Fibroblast of lung (primary cell): ENCODE measurements around the gene BCDIN3D. TPM values are rescaled to one million over a fixed set of nuclear protein-coding genes. Genes with fewer than 3 reads are reported as not detected.

Source experiments
- DNase-seq, 2 donors: peaks; one replicate each; pipeline versions ENCODE4 v3.0.0 to v3.0.0-alpha.2; 2010; ENCODE audit warnings: low read depth in 2 of 2
- H2AFZ ChIP-seq: 2 replicates; pipeline ENCODE4 v1.5.1; 2012; ENCODE audit warnings: low read length, control low read depth, inconsistent platforms
- H3K27ac ChIP-seq: 2 replicates; pipeline ENCODE4 v1.5.1; 2011; ENCODE audit warnings: low read length, control low read depth; ENCODE audit not compliant: insufficient read depth
- H3K27me3 ChIP-seq: 2 replicates; pipeline ENCODE4 v1.5.1; 2011; ENCODE audit warnings: mild to moderate bottlenecking, low read length; ENCODE audit not compliant: control insufficient read depth, insufficient read depth
- H3K36me3 ChIP-seq: 2 replicates; pipeline ENCODE4 v1.5.1; 2011; ENCODE audit warnings: low read length; ENCODE audit not compliant: control insufficient read depth, insufficient read depth
- H3K4me1 ChIP-seq: 2 replicates; pipeline ENCODE4 v1.5.1; 2011; ENCODE audit warnings: low read length; ENCODE audit not compliant: control insufficient read depth, insufficient read depth; ENCODE audit errors: extremely low read depth
- H3K4me2 ChIP-seq: 2 replicates; pipeline ENCODE4 v1.5.1; 2011; ENCODE audit warnings: low read length, control low read depth; ENCODE audit not compliant: insufficient read depth; ENCODE audit errors: extremely low read depth
- H3K4me3 ChIP-seq, 4 experiments: fragments of 200-600 bp in 1 of 4; sonication (generic) in 1 of 4; replicated peaks in 1 of 4; 2 replicates each; pipeline ENCODE4 v1.5.1; 2011 to 2016; ENCODE audit warnings: low read length in 4 of 4, low read depth in 3 of 4, mild to moderate bottlenecking in 3 of 4, control low read depth in 2 of 4, inconsistent platforms in 1 of 4, mixed read lengths in 1 of 4; ENCODE audit not compliant: insufficient read depth in 1 of 4; ENCODE audit errors: control extremely low read depth in 1 of 4
- H3K79me2 ChIP-seq: 2 replicates; pipeline ENCODE4 v1.5.1; 2012; ENCODE audit warnings: mild to moderate bottlenecking, low read length, inconsistent platforms; ENCODE audit not compliant: control insufficient read depth, insufficient read depth
- H3K9ac ChIP-seq: 2 replicates; pipeline ENCODE4 v1.5.1; 2011; ENCODE audit warnings: mild to moderate bottlenecking, low read length, control low read depth; ENCODE audit not compliant: insufficient read depth
- H3K9me3 ChIP-seq: 2 replicates; pipeline ENCODE4 v1.5.1; 2012; ENCODE audit warnings: low read depth, low read length; ENCODE audit not compliant: control insufficient read depth, insufficient read depth
- H4K20me1 ChIP-seq: 2 replicates; pipeline ENCODE4 v1.5.1; 2011; ENCODE audit warnings: low read length; ENCODE audit not compliant: control insufficient read depth, insufficient read depth; ENCODE audit errors: extremely low read depth
- EZH2 ChIP-seq: IDR thresholded peaks from 2 replicates; pipeline ENCODE4 v1.5.1; 2012; ENCODE audit warnings: low read length, control low read depth, mild to moderate bottlenecking; ENCODE audit errors: missing control alignments
- polyA minus RNA-seq: library from RNA; depleted of rRNA, polyadenylated mRNA; stranded (reverse); fragments of >200 nt; gene quantifications from 2 replicates; pipeline ENCODE4 v1.2.3, GENCODE V29; 2011; ENCODE audit warnings: low replicate concordance
- polyA plus RNA-seq, 2 donors: library from polyadenylated mRNA; depleted of rRNA in 1 of 2; stranded (reverse) in 1 of 2; unstranded in 1 of 2; fragments of >200 nt; gene quantifications; 2 replicates each; pipeline ENCODE4 v1.2.1, GENCODE V29; 2011 to 2012; ENCODE audit warnings: missing spikeins in 1 of 2
- total RNA-seq: library from RNA; depleted of rRNA; stranded (reverse); fragments of >200 nt; gene quantifications from 2 replicates; pipeline ENCODE4 v1.2.1, GENCODE V29; 2014
- TF ChIP-seq, protein P1 (sequence below), 2 donors: IDR thresholded peaks in 1 of 2; conservative IDR thresholded peaks in 1 of 2; 1 replicate in 1 of 2; 2 replicates in 1 of 2; pipeline ENCODE4 v1.5.1; 2011 to 2012; ENCODE audit warnings: low read length in 2 of 2, control low read depth in 1 of 2, inconsistent platforms in 1 of 2, low read depth in 1 of 2, mild to moderate bottlenecking in 1 of 2

The BCDIN3D gene, protein sequence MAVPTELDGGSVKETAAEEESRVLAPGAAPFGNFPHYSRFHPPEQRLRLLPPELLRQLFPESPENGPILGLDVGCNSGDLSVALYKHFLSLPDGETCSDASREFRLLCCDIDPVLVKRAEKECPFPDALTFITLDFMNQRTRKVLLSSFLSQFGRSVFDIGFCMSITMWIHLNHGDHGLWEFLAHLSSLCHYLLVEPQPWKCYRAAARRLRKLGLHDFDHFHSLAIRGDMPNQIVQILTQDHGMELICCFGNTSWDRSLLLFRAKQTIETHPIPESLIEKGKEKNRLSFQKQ
- total RNA-seq = 4.5 and 7.2 TPM in 2 replicates
- polyA plus RNA-seq = 2.5 and 3.2 TPM in 2 replicates
- 1.8 and 2.1 TPM in 2 replicates for polyA plus RNA-seq (2012)
- polyA minus RNA-seq = 0.47 and 1.4 TPM in 2 replicates

GRCh38 chr12:49842519-49843352 is at the start of gene BCDIN3D:
TSS of gene BCDIN3D (minus strand) at chr12:49843106. CDS start at chr12:49843087, 19 bp downstream.
- peak within 1 kb of the TSS; percentile 93 for H2AFZ ChIP-seq
- H4K20me1 ChIP-seq = no peaks in the 10 kb centered on the region
- DNase-seq = peak; percentile 89 to 92
- TF ChIP-seq, protein P1, sequence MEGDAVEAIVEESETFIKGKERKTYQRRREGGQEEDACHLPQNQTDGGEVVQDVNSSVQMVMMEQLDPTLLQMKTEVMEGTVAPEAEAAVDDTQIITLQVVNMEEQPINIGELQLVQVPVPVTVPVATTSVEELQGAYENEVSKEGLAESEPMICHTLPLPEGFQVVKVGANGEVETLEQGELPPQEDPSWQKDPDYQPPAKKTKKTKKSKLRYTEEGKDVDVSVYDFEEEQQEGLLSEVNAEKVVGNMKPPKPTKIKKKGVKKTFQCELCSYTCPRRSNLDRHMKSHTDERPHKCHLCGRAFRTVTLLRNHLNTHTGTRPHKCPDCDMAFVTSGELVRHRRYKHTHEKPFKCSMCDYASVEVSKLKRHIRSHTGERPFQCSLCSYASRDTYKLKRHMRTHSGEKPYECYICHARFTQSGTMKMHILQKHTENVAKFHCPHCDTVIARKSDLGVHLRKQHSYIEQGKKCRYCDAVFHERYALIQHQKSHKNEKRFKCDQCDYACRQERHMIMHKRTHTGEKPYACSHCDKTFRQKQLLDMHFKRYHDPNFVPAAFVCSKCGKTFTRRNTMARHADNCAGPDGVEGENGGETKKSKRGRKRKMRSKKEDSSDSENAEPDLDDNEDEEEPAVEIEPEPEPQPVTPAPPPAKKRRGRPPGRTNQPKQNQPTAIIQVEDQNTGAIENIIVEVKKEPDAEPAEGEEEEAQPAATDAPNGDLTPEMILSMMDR (conservative IDR thresholded peaks at IDR 0.05 in 1 of 2, IDR thresholded peaks at IDR 0.05 in 1 of 2; ENCODE audit: low read depth in 1 of 2, low read length in 2 of 2) = no peak
- no peak for TF ChIP-seq EZH2
- H3K9ac ChIP-seq = peak within 1 kb of the TSS; percentile 78
- H3K27ac ChIP-seq = peak within 1 kb of the TSS; percentile 88
- H3K9me3 ChIP-seq = no peaks in the 10 kb centered on the region
- H3K79me2 ChIP-seq = peaks cover 3% of the 10 kb centered on the region
- H3K4me1 ChIP-seq = no peaks in the 10 kb centered on the region
- H3K4me2 ChIP-seq = peak within 1 kb of the TSS; percentile 94
- no peaks in the 10 kb centered on the region for H3K36me3 ChIP-seq
- peak within 1 kb of the TSS; percentile 85 to 91 (median 90) for H3K4me3 ChIP-seq
- no peaks in the 10 kb centered on the region for H3K27me3 ChIP-seq

- H3K4me2 ChIP-seq = no peak overlapping the region
- H4K20me1 ChIP-seq = no peaks in the 10 kb centered on the region
- H3K27ac ChIP-seq = no peak overlapping the region
- H2AFZ ChIP-seq = no peak overlapping the region
- H3K27me3 ChIP-seq = peaks cover 20% of the 10 kb centered on the region
- no peaks in the 10 kb centered on the region for H3K9me3 ChIP-seq
- H3K4me1 ChIP-seq = no peaks in the 10 kb centered on the region
- no peaks in the 10 kb centered on the region for H3K79me2 ChIP-seq
- TF ChIP-seq EZH2 = no peak
- TF ChIP-seq, protein P1 (conservative IDR thresholded peaks at IDR 0.05 in 1 of 2, IDR thresholded peaks at IDR 0.05 in 1 of 2; ENCODE audit: low read depth in 1 of 2, low read length in 2 of 2) = no peak
- no peak overlapping the region for H3K9ac ChIP-seq
- H3K4me3 ChIP-seq = no peak overlapping the region
- no peaks in the 10 kb centered on the region for H3K36me3 ChIP-seq
- DNase-seq = no peak
Measured at GRCh38 chr12:49892084-49892731, 49.3 kb upstream of the BCDIN3D start.

- no peaks in the 10 kb centered on the region for H3K36me3 ChIP-seq
- no peak overlapping the region for H3K9ac ChIP-seq
- no peak for TF ChIP-seq EZH2
- TF ChIP-seq, protein P1 (conservative IDR thresholded peaks at IDR 0.05 in 1 of 2, IDR thresholded peaks at IDR 0.05 in 1 of 2; ENCODE audit: low read depth in 1 of 2, low read length in 2 of 2) = no peak
- H3K27ac ChIP-seq = no peak overlapping the region
- no peaks in the 10 kb centered on the region for H3K4me1 ChIP-seq
- H4K20me1 ChIP-seq = no peaks in the 10 kb centered on the region
- H3K4me3 ChIP-seq = no peak overlapping the region
- peaks cover 20% of the 10 kb centered on the region for H3K27me3 ChIP-seq
- no peak for DNase-seq
- no peak overlapping the region for H3K4me2 ChIP-seq
- H3K79me2 ChIP-seq = no peaks in the 10 kb centered on the region
- H3K9me3 ChIP-seq = no peaks in the 10 kb centered on the region
- H2AFZ ChIP-seq = no peak overlapping the region
Measured at GRCh38 chr12:49891476-49891875, 48.6 kb upstream of the BCDIN3D start.
